Glutamatergic neuron (in vitro differentiated cells): ENCODE data around the gene SIRPB1. TPM values are rescaled to one million over a fixed set of nuclear protein-coding genes. Genes with fewer than 3 reads are reported as not detected.
"Not testable (repeated sequence)": the region's sequence is repeated elsewhere in the genome, so short reads cannot be mapped to it uniquely, and the experiment has no call there.

Experiments used
- DNase-seq: peaks from one replicate; pipeline ENCODE4 v3.0.0; 2022
- H3K27ac Mint-ChIP-seq: one replicate; pipeline ENCODE4 v1.8.0; 2020; ENCODE audit warnings: mild to moderate bottlenecking, mixed read lengths, inconsistent platforms; ENCODE audit not compliant: unreplicated experiment
- H3K27me3 Mint-ChIP-seq: one replicate; pipeline ENCODE4 v1.8.0; 2020; ENCODE audit warnings: mild to moderate bottlenecking, moderate library complexity, mixed read lengths, inconsistent platforms; ENCODE audit not compliant: unreplicated experiment
- H3K36me3 Mint-ChIP-seq: one replicate; pipeline ENCODE4 v1.8.0; 2020; ENCODE audit warnings: mild to moderate bottlenecking, mixed read lengths, inconsistent platforms; ENCODE audit not compliant: unreplicated experiment
- H3K4me1 Mint-ChIP-seq: one replicate; pipeline ENCODE4 v1.8.0; 2020; ENCODE audit warnings: mild to moderate bottlenecking, low read depth, mixed read lengths, inconsistent platforms; ENCODE audit not compliant: unreplicated experiment
- H3K4me3 Mint-ChIP-seq: one replicate; pipeline ENCODE4 v1.8.0; 2020; ENCODE audit warnings: mild to moderate bottlenecking, mixed read lengths, inconsistent platforms; ENCODE audit not compliant: unreplicated experiment
- H3K9me3 Mint-ChIP-seq: one replicate; pipeline ENCODE4 v1.8.0; 2020; ENCODE audit warnings: mild to moderate bottlenecking, moderate library complexity, mixed read lengths, inconsistent platforms; ENCODE audit not compliant: unreplicated experiment
- CTCF ChIP-seq: fragments of 200-600 bp; sonication (generic); IDR thresholded peaks from one replicate; pipeline ENCODE4 v1.5.0; 2021; ENCODE audit not compliant: partially characterized antibody, unreplicated experiment
- total RNA-seq: library from RNA; stranded (reverse); fragmentation: NEBNext Ultra II Directional; extraction: Animal tissue kit (Norgen Biotek cat#: 25700); gene quantifications from one replicate; pipeline ENCODE4 v1.2.1, GENCODE V29; 2021; ENCODE audit not compliant: unreplicated experiment

The SIRPB1 gene
- total RNA-seq, 1 donor from 2014 or later: not detected

DNA sequence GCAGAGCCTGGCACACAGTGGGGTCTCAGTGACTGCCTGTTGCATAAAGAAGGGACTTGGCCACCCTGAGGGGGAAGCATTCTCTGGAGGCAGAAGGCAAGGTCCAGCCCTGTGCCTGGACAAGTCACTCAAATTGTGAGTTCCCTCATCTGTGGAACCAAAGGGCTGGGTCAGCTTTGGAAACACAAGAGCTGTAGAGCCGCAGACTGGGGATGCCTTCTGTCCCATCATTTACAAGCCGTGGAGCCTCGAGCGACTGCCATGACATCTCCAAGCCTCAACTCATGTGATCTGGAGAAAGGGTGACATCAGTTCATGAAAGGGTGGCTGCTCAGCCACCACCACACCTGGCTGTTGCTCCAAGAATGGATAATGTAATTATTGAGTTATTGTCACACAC lies 41.9 kb downstream of the SIRPB1 start:
- DNase-seq: no peak
- H3K9me3 Mint-ChIP-seq: no peaks in the 10 kb centered on the region
- H3K36me3 Mint-ChIP-seq: no peaks in the 10 kb centered on the region
- H3K4me1 Mint-ChIP-seq: no peaks in the 10 kb centered on the region
- no peak overlapping the region for H3K27ac Mint-ChIP-seq
- H3K27me3 Mint-ChIP-seq: no peaks in the 10 kb centered on the region
- TF ChIP-seq CTCF: no peak
- no peak overlapping the region for H3K4me3 Mint-ChIP-seq

GRCh38 chr20:1577313-1577712 lies 42.5 kb downstream of the SIRPB1 start:
- not testable (repeated sequence) for H3K27ac Mint-ChIP-seq, H3K4me3 Mint-ChIP-seq, H3K4me1 Mint-ChIP-seq, H3K9me3 Mint-ChIP-seq, DNase-seq, H3K36me3 Mint-ChIP-seq, H3K27me3 Mint-ChIP-seq

- no peak for TF ChIP-seq CTCF
- Mint-ChIP-seq H3K36me3 (no peaks in the 10 kb centered on the region), H3K27ac (no peak overlapping the region), H3K4me3 (no peak overlapping the region), H3K4me1 (no peaks in the 10 kb centered on the region), H3K9me3 (no peaks in the 10 kb centered on the region), H3K27me3 (no peaks in the 10 kb centered on the region)
- no peak for DNase-seq
These were observed 43.2 kb downstream of the SIRPB1 start for GRCh38 chr20:1576641-1577040.

DNA sequence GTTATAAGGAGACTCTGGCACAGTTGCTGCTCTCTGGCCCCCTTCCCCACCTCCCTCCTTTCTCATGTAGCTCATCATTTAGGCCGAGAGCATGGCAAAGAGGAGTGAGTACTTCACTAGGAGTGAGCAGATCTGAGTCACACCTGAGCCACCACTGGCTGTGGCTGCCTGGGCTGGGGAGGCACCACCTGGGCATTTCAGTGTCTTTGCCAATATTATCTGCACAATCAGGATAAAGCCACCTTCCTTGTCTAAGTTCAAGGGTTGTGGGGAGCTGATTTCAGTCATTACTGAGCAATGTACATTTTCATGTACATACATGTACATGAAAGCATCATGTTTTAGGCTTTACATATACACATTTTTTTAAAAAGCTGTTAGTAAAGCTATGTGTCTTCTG lies 43.8 kb downstream of the SIRPB1 start:
- not testable (repeated sequence) for H3K4me3 Mint-ChIP-seq, H3K9me3 Mint-ChIP-seq, H3K27ac Mint-ChIP-seq, H3K27me3 Mint-ChIP-seq, H3K4me1 Mint-ChIP-seq, DNase-seq, H3K36me3 Mint-ChIP-seq

DNA sequence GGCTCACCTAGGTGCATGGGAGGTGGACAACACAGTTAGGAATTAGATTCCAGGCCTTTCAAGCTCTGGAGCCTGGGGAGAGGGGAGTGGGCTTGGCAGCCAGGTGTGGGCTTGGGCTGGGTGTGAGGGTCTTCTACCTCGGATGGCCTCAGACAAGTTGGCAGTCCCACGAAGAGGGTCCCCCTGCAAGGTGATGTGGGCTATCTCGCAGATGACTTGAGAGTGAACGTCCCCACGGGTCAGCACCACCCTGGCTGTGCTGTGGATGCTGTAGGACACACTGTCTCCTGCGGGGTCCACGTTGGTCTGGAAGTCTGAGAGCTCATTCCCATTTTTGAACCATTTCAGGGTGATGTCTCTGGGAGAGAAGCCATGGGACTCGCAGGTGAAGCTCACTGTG lies 48.2 kb downstream of the SIRPB1 start:
- not testable (repeated sequence) for H3K4me3 Mint-ChIP-seq, DNase-seq, H3K36me3 Mint-ChIP-seq, H3K4me1 Mint-ChIP-seq, H3K27me3 Mint-ChIP-seq, H3K27ac Mint-ChIP-seq, H3K9me3 Mint-ChIP-seq

Other genes starting within 250 kb of the SIRPB1 start
- 350 TPM for gene FKBP1A, start 227.0 kb downstream of the SIRPB1 start, total RNA-seq
- gene NSFL1C, start 153.2 kb downstream of the SIRPB1 start, total RNA-seq: 71.4 TPM
- gene SIRPB2, start 128.6 kb downstream of the SIRPB1 start, total RNA-seq: not detected
- not detected for gene SIRPD, start 62.3 kb downstream of the SIRPB1 start, total RNA-seq
- not detected for gene SIRPG, start 37.8 kb upstream of the SIRPB1 start, total RNA-seq